Activated CD4-positive, alpha-beta T cell treated with anti-CD3 and anti-CD28 coated beads for 24 hours (primary cell): ENCODE data around the gene EVPL.

Experiments
- DNase-seq, 2 donors: peaks; one replicate each; pipeline ENCODE4 v3.0.0-alpha.2; 2020; ENCODE audit warnings: low read depth in 2 of 2

The EVPL gene

GRCh38 chr17:75959839-75960511 lies 67.1 kb downstream of the EVPL start:
- DNase-seq: no peak

- no peak for DNase-seq
Measured at GRCh38 chr17:75959051-75959838, 67.9 kb downstream of the EVPL start.
